SK-N-SH treated with all-trans-retinoic acid at 6 μM for 48 hours (cell line): Measurements from ENCODE around the gene PDIA4.

ENCODE experiments used
- ATAC-seq: fragments of 200-7000 bp; cut with Tn5 transposase; 3 replicates; pipeline ENCODE4 v1.9.1; 2020; ENCODE audit warnings: mild to moderate bottlenecking, moderate library complexity
- ARNTL ChIP-seq: fragments of 450-650 bp; formaldehyde crosslinking; IDR thresholded peaks from 2 replicates; pipeline ENCODE4 v1.5.0; 2020; ENCODE audit warnings: low read depth, mild to moderate bottlenecking, moderate library complexity, borderline replicate concordance
- BACH2 ChIP-seq: fragments of 250-450 bp; sonication (Bioruptor Pico); IDR thresholded peaks from 2 replicates; pipeline ENCODE4 v1.9.0; 2021; ENCODE audit warnings: mild to moderate bottlenecking, borderline replicate concordance
- CREB5 ChIP-seq: fragments of 250-450 bp; sonication (Bioruptor Pico); IDR thresholded peaks from 2 replicates; pipeline ENCODE4 v1.5.1; 2020; ENCODE audit warnings: low read depth, mild to moderate bottlenecking, moderate library complexity
- CSDC2 ChIP-seq: fragments of 250-450 bp; sonication (Bioruptor Pico); IDR thresholded peaks from 2 replicates; pipeline ENCODE4 v1.5.0; 2020; ENCODE audit warnings: mild to moderate bottlenecking, moderate library complexity
- ESRRG ChIP-seq: fragments of 250-450 bp; sonication (Bioruptor Pico); IDR thresholded peaks from 2 replicates; pipeline ENCODE4 v1.6.1; 2021; ENCODE audit warnings: mild to moderate bottlenecking
- GLIS3 ChIP-seq: fragments of 250-450 bp; sonication (Bioruptor Pico); IDR thresholded peaks from 2 replicates; pipeline ENCODE4 v1.5.0; 2020; ENCODE audit warnings: mild to moderate bottlenecking, moderate library complexity
- ISL1 ChIP-seq: fragments of 250-450 bp; sonication (Bioruptor Pico); IDR thresholded peaks from 2 replicates; pipeline ENCODE4 v2.1.2; 2022; ENCODE audit warnings: mild to moderate bottlenecking, moderate library complexity
- POU6F1 ChIP-seq: fragments of 250-450 bp; sonication (Bioruptor Pico); IDR thresholded peaks from 2 replicates; pipeline ENCODE4 v1.8.0; 2021; ENCODE audit warnings: low read depth, mild to moderate bottlenecking, moderate library complexity, borderline replicate concordance
- PPARA ChIP-seq: fragments of 250-450 bp; sonication (Bioruptor Pico); IDR thresholded peaks from 2 replicates; pipeline ENCODE4 v1.5.0; 2020; ENCODE audit warnings: mild to moderate bottlenecking, borderline replicate concordance
- RARB ChIP-seq: fragments of 250-450 bp; sonication (Bioruptor Pico); IDR thresholded peaks from 2 replicates; pipeline ENCODE4 v1.8.0; 2021; ENCODE audit warnings: mild to moderate bottlenecking, moderate library complexity
- SNAI2 ChIP-seq: fragments of 250-450 bp; sonication (Bioruptor Pico); IDR thresholded peaks from 2 replicates; pipeline ENCODE4 v1.5.0; 2020; ENCODE audit warnings: mild to moderate bottlenecking, moderate library complexity
- TCF4 ChIP-seq: fragments of 250-450 bp; sonication (Bioruptor Pico); IDR thresholded peaks from 2 replicates; pipeline ENCODE4 v1.8.0; 2021; ENCODE audit warnings: mild to moderate bottlenecking, moderate library complexity, borderline replicate concordance
- TOX ChIP-seq: fragments of 250-450 bp; sonication (Bioruptor Pico); IDR thresholded peaks from 2 replicates; pipeline ENCODE4 v1.8.0; 2021; ENCODE audit warnings: mild to moderate bottlenecking, moderate library complexity, borderline replicate concordance
- ZC3H10 ChIP-seq: fragments of 250-450 bp; sonication (Bioruptor Pico); IDR thresholded peaks from 2 replicates; pipeline ENCODE4 v1.5.1; 2021; ENCODE audit warnings: mild to moderate bottlenecking, moderate library complexity
- ZFP3 ChIP-seq: fragments of 250-450 bp; sonication (Bioruptor Pico); IDR thresholded peaks from 2 replicates; pipeline ENCODE4 v1.5.0; 2020; ENCODE audit warnings: mild to moderate bottlenecking, moderate library complexity
- ZFP30 ChIP-seq: fragments of 450-650 bp; formaldehyde crosslinking; IDR thresholded peaks from 2 replicates; pipeline ENCODE4 v1.5.0; 2022; ENCODE audit warnings: mild to moderate bottlenecking, moderate library complexity
- ZNF565 ChIP-seq: fragments of 450-650 bp; formaldehyde crosslinking; conservative IDR thresholded peaks from 2 replicates; pipeline ENCODE4 v1.5.0; 2020; ENCODE audit warnings: low read depth, mild to moderate bottlenecking, moderate library complexity
- ZNF70 ChIP-seq: fragments of 450-650 bp; formaldehyde crosslinking; IDR thresholded peaks from 2 replicates; pipeline ENCODE4 v1.5.0; 2020; ENCODE audit warnings: mild to moderate bottlenecking, moderate library complexity
- TF ChIP-seq, protein P1 (sequence below): fragments of 250-450 bp; sonication (Bioruptor Pico); IDR thresholded peaks from 2 replicates; pipeline ENCODE4 v1.5.0; 2020; ENCODE audit warnings: mild to moderate bottlenecking, moderate library complexity
- TF ChIP-seq, protein P2 (sequence below): fragments of 250-450 bp; sonication (Bioruptor Pico); IDR thresholded peaks from 2 replicates; pipeline ENCODE4 v1.5.1; 2021; ENCODE audit warnings: mild to moderate bottlenecking, moderate library complexity
- TF ChIP-seq, protein P3 (sequence below): fragments of 250-450 bp; sonication (Bioruptor Pico); IDR thresholded peaks from 2 replicates; pipeline ENCODE4 v1.8.0; 2020; ENCODE audit warnings: mild to moderate bottlenecking, moderate library complexity, borderline replicate concordance

The PDIA4 gene

DNA sequence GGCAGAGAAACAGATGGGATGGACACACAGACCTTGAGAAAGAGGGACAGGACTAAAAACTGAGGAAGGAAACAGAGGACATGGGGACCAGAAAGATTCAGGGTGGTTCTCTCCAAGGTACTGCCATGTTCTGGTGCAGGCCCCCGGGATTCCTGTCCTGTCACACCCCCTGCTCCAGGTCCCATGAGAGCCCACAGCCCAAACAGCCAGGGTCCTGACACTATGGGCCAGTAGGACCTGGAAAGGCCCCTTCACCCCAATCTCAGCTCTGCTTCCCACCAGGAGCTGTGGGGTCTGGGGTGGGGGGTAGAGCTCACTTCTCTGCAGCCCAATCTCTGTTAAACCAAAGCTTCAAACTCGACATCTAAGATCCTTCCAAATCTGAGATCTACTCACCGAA, 21.2 kb downstream of the PDIA4 start (continued):
- TF ChIP-seq, protein P1, sequence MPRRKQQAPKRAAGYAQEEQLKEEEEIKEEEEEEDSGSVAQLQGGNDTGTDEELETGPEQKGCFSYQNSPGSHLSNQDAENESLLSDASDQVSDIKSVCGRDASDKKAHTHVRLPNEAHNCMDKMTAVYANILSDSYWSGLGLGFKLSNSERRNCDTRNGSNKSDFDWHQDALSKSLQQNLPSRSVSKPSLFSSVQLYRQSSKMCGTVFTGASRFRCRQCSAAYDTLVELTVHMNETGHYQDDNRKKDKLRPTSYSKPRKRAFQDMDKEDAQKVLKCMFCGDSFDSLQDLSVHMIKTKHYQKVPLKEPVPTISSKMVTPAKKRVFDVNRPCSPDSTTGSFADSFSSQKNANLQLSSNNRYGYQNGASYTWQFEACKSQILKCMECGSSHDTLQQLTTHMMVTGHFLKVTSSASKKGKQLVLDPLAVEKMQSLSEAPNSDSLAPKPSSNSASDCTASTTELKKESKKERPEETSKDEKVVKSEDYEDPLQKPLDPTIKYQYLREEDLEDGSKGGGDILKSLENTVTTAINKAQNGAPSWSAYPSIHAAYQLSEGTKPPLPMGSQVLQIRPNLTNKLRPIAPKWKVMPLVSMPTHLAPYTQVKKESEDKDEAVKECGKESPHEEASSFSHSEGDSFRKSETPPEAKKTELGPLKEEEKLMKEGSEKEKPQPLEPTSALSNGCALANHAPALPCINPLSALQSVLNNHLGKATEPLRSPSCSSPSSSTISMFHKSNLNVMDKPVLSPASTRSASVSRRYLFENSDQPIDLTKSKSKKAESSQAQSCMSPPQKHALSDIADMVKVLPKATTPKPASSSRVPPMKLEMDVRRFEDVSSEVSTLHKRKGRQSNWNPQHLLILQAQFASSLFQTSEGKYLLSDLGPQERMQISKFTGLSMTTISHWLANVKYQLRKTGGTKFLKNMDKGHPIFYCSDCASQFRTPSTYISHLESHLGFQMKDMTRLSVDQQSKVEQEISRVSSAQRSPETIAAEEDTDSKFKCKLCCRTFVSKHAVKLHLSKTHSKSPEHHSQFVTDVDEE (CRISPR knock-in tag) = no peak
- TF ChIP-seq ZFP3 (no peak), CSDC2 (no peak), ISL1 (CRISPR knock-in tag) (no peak), ARNTL (CRISPR knock-in tag) (no peak), ZNF565 (CRISPR knock-in tag) (no peak), ZC3H10 (no peak), ZNF70 (CRISPR knock-in tag) (no peak), PPARA (no peak)

- TF ChIP-seq, protein P2, sequence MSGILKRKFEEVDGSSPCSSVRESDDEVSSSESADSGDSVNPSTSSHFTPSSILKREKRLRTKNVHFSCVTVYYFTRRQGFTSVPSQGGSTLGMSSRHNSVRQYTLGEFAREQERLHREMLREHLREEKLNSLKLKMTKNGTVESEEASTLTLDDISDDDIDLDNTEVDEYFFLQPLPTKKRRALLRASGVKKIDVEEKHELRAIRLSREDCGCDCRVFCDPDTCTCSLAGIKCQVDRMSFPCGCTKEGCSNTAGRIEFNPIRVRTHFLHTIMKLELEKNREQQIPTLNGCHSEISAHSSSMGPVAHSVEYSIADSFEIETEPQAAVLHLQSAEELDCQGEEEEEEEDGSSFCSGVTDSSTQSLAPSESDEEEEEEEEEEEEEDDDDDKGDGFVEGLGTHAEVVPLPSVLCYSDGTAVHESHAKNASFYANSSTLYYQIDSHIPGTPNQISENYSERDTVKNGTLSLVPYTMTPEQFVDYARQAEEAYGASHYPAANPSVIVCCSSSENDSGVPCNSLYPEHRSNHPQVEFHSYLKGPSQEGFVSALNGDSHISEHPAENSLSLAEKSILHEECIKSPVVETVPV (CRISPR knock-in tag) = no peak
- TF ChIP-seq ZFP30 (CRISPR knock-in tag) (no peak), ZNF565 (CRISPR knock-in tag) (no peak), ISL1 (CRISPR knock-in tag) (no peak), ZFP3 (no peak), CREB5 (CRISPR knock-in tag) (no peak), TCF4 (no peak), SNAI2 (no peak), ESRRG (CRISPR knock-in tag) (no peak), TOX (no peak), ZC3H10 (no peak), ZNF70 (CRISPR knock-in tag) (no peak), BACH2 (CRISPR knock-in tag) (no peak), RARB (no peak), GLIS3 (no peak), POU6F1 (CRISPR knock-in tag) (no peak), PPARA (no peak)
- TF ChIP-seq, protein P1 (CRISPR knock-in tag) = no peak
- TF ChIP-seq, protein P3, sequence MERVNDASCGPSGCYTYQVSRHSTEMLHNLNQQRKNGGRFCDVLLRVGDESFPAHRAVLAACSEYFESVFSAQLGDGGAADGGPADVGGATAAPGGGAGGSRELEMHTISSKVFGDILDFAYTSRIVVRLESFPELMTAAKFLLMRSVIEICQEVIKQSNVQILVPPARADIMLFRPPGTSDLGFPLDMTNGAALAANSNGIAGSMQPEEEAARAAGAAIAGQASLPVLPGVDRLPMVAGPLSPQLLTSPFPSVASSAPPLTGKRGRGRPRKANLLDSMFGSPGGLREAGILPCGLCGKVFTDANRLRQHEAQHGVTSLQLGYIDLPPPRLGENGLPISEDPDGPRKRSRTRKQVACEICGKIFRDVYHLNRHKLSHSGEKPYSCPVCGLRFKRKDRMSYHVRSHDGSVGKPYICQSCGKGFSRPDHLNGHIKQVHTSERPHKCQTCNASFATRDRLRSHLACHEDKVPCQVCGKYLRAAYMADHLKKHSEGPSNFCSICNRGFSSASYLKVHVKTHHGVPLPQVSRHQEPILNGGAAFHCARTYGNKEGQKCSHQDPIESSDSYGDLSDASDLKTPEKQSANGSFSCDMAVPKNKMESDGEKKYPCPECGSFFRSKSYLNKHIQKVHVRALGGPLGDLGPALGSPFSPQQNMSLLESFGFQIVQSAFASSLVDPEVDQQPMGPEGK (CRISPR knock-in tag) = no peak
- no peak; the same call in 2 of the 3 replicates for ATAC-seq
Measured at GRCh38 chr7:149006345-149006725, 22.0 kb downstream of the PDIA4 start.
